Thyroid gland (tissue), 4 donors: ENCODE results near the gene KIF16B.

Experiments
- CTCF ChIP-seq, 6 experiments: fragments of 200-600 bp in 3 of 6; fragments of 450-650 bp in 3 of 6; sonication (generic) in 3 of 6; IDR thresholded peaks; one replicate each; pipeline ENCODE4 v1.5.1; 2016 to 2019; ENCODE audit warnings: antibody characterized with exemption in 6 of 6, mild to moderate bottlenecking in 2 of 6, inconsistent platforms in 1 of 6, moderate library complexity in 1 of 6
- POLR2A ChIP-seq, 2 donors: fragments of 450-650 bp; IDR thresholded peaks; one replicate each; pipeline ENCODE4 v1.6.1; 2017; ENCODE audit warnings: antibody characterized with exemption in 2 of 2, mild to moderate bottlenecking in 2 of 2, moderate library complexity in 1 of 2

- no peak for TF ChIP-seq POLR2A (IDR thresholded peaks at IDR 0.05)
- TF ChIP-seq CTCF (IDR thresholded peaks at IDR 0.05) = no peak
Observed at GRCh38 chr20:16290358-16290757, 282.9 kb downstream of the KIF16B start.
